CD14-positive monocyte (primary cell): ENCODE measurements around the gene CCDC40. TPM values are rescaled to one million over a fixed set of nuclear protein-coding genes. Genes with fewer than 3 reads are reported as not detected.
A peak's percentile ranks its signal among the peaks of the same experiment; 100 is the strongest.

ENCODE experiments used
- DNase-seq, 3 donors: peaks; one replicate each; pipeline ENCODE4 v3.0.0-alpha.2; 2011 to 2022
- H2AFZ ChIP-seq: 2 replicates; pipeline ENCODE4 v1.6.0; 2012; ENCODE audit warnings: mild to moderate bottlenecking, low read depth, low read length, inconsistent platforms; ENCODE audit not compliant: insufficient read depth, poor library complexity, severe bottlenecking
- H3K27ac ChIP-seq, 2 donors: 1 replicate in 1 of 2; 2 replicates in 1 of 2; pipeline ENCODE4 v1.5.1; 2012 to 2013; ENCODE audit warnings: low read length in 2 of 2, control low read depth in 1 of 2, inconsistent platforms in 1 of 2, low read depth in 1 of 2, mild to moderate bottlenecking in 1 of 2
- H3K27me3 ChIP-seq, 2 donors: one replicate each; pipeline versions ENCODE4 v1.6.0 to v1.6.1; 2011 to 2013; ENCODE audit warnings: low read length in 2 of 2; ENCODE audit not compliant: control insufficient read depth in 2 of 2, insufficient read depth in 2 of 2
- H3K36me3 ChIP-seq, 2 donors: replicated peaks in 1 of 2; 1 replicate in 1 of 2; 2 replicates in 1 of 2; pipeline versions ENCODE4 v1.5.1 to v1.6.1; 2012 to 2013; ENCODE audit warnings: low read length in 2 of 2, control low read depth in 1 of 2, inconsistent platforms in 1 of 2, mild to moderate bottlenecking in 1 of 2; ENCODE audit not compliant: insufficient read depth in 2 of 2, control insufficient read depth in 1 of 2
- H3K4me1 ChIP-seq, 2 donors: 1 replicate in 1 of 2; 2 replicates in 1 of 2; pipeline versions ENCODE4 v1.5.1 to v1.6.1; 2012 to 2013; ENCODE audit warnings: low read length in 2 of 2, control low read depth in 1 of 2, inconsistent platforms in 1 of 2, mild to moderate bottlenecking in 1 of 2, moderate library complexity in 1 of 2; ENCODE audit not compliant: insufficient read depth in 2 of 2, control insufficient read depth in 1 of 2
- H3K4me2 ChIP-seq: replicated peaks from 2 replicates; pipeline ENCODE3; 2012; ENCODE audit warnings: low read length, moderate library complexity, mild to moderate bottlenecking; ENCODE audit not compliant: poor library complexity, severe bottlenecking; ENCODE audit errors: extremely low read depth
- H3K4me3 ChIP-seq, 3 experiments: fragments of 200-600 bp in 1 of 3; sonication (generic) in 1 of 3; replicated peaks in 1 of 3; 1 replicate in 2 of 3; 2 replicates in 1 of 3; pipeline ENCODE4 v1.5.1; 2011 to 2013; ENCODE audit warnings: low read length in 3 of 3, mild to moderate bottlenecking in 3 of 3, control low read depth in 2 of 3, low read depth in 2 of 3, inconsistent platforms in 1 of 3, moderate library complexity in 1 of 3
- H3K79me2 ChIP-seq: 2 replicates; pipeline ENCODE4 v1.6.0; 2012; ENCODE audit warnings: mild to moderate bottlenecking, control low read depth, inconsistent platforms, low read length, moderate library complexity; ENCODE audit not compliant: insufficient read depth
- H3K9ac ChIP-seq: 2 replicates; pipeline ENCODE4 v1.6.0; 2017; ENCODE audit warnings: low read length, mild to moderate bottlenecking; ENCODE audit not compliant: insufficient read depth, poor library complexity, severe bottlenecking
- H3K9me3 ChIP-seq, 2 donors: replicated peaks in 1 of 2; 1 replicate in 1 of 2; 2 replicates in 1 of 2; pipeline versions ENCODE4 v1.5.1 to v1.6.1; 2012 to 2013; ENCODE audit warnings: low read length in 2 of 2, control low read depth in 1 of 2; ENCODE audit not compliant: control insufficient read depth in 1 of 2, insufficient read depth in 1 of 2
- H4K20me1 ChIP-seq: 2 replicates; pipeline ENCODE4 v1.6.0; 2012; ENCODE audit warnings: mild to moderate bottlenecking, low read length, control low read depth, moderate library complexity; ENCODE audit not compliant: insufficient read depth
- H3K27ac Mint-ChIP-seq, 7 donors: one replicate each; pipeline ENCODE4 v1.8.0; 2020; ENCODE audit warnings: mild to moderate bottlenecking in 7 of 7, mixed read lengths in 7 of 7, moderate library complexity in 6 of 7, inconsistent platforms in 2 of 7
- H3K27me3 Mint-ChIP-seq, 3 donors: one replicate each; pipeline ENCODE4 v1.8.0; 2021 to 2022; ENCODE audit warnings: low read depth in 3 of 3, mild to moderate bottlenecking in 3 of 3, mixed read lengths in 3 of 3, moderate library complexity in 3 of 3, inconsistent platforms in 1 of 3
- H3K36me3 Mint-ChIP-seq, 2 donors: one replicate each; pipeline ENCODE4 v1.8.0; 2020; ENCODE audit warnings: mixed read lengths in 2 of 2, inconsistent platforms in 1 of 2, mild to moderate bottlenecking in 1 of 2
- H3K4me1 Mint-ChIP-seq: one replicate; pipeline ENCODE4 v1.8.0; 2020; ENCODE audit warnings: mild to moderate bottlenecking, mixed read lengths
- H3K4me3 Mint-ChIP-seq, 2 donors: one replicate each; pipeline ENCODE4 v1.8.0; 2020; ENCODE audit warnings: mild to moderate bottlenecking in 2 of 2, mixed read lengths in 2 of 2, moderate library complexity in 1 of 2
- H3K9me3 Mint-ChIP-seq, 7 donors: one replicate each; pipeline ENCODE4 v1.8.0; 2020 to 2022; ENCODE audit warnings: mixed read lengths in 7 of 7, mild to moderate bottlenecking in 6 of 7, moderate library complexity in 6 of 7, inconsistent platforms in 2 of 7
- CTCF ChIP-seq: fragments of 200-600 bp; IDR thresholded peaks from one replicate; pipeline ENCODE4 v1.8.0; 2022; ENCODE audit warnings: antibody characterized with exemption, mild to moderate bottlenecking
- WGBS: methylation state at CpG from one replicate; pipeline ENCODE4 v1.1.5; 2013; ENCODE audit warnings: missing lambda C conversion rate; ENCODE audit not compliant: insufficient coverage; 5-methylcytosine and 5-hydroxymethylcytosine counted together
- intact Hi-C, 2 donors: fragments of 100-400 bp; cut with micrococcal nuclease; formaldehyde crosslinking; loops; one replicate each; pipeline versions ENCODE4 v1.15.0 to v1.15.1; 2023
- polyA plus RNA-seq, 3 donors: library from polyadenylated mRNA; depleted of rRNA in 1 of 3; unstranded in 2 of 3; stranded (reverse) in 1 of 3; fragments of 300-500 nt in 2 of 3; fragments of >200 nt in 1 of 3; fragmentation: Illumina TruSeq in 2 of 3; gene quantifications; 1 replicate in 2 of 3; 2 replicates in 1 of 3; pipeline ENCODE4 v1.2.3, GENCODE V29; 2012 to 2021

The CCDC40 gene
- polyA plus RNA-seq, 3 donors, result 0.21 to 0.27 TPM; not detected in 1

DNA sequence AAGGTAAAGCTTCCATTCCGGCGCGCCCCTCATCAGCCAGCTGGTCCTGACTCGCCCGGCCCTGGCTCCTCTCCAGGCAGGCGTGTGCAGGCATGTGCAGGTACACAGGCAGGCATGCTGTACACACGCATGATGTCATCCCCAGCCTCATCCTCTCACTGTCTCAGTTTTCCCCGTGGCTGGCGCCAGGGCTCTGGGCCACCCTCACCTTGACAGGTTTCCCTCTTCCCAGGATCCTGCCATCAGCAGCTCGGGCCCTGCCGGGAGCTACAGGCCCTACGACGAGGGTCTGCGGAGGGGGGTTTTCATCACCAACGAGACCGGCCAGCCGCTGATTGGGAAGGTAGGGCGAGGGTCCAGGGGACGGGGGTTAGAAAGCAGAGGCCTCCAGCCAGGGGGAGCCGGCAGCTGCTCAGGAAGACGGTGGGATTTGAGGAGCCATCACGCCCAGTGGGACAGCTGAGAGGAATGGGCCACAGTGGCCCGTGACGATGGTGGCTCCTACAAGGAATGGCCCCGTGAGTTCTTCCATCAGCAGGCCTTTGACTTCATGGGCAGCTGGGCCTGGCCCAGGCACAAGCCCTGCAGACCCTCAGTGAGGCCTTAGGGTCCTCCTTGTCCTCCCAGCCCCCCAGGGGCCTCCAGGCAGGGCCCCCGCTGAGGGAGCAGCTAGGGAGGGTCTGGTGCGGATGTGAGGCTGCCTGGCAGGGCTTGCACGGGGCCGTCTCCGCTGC is 73.4 kb downstream of the CCDC40 start:
- Histone ChIP-seq H3K9me3 (no peaks in the 10 kb centered on the region), H3K4me3 (no peak overlapping the region), H4K20me1 (peaks cover 7% of the 10 kb centered on the region), H3K79me2 (no peaks in the 10 kb centered on the region), H3K36me3 (peaks cover 51 to 70% of the 10 kb centered on the region in 2 donors), H3K27ac (no peak overlapping the region), H2AFZ (no peak overlapping the region), H3K9ac (no peak overlapping the region), H3K4me2 (no peak overlapping the region), H3K27me3 (no peaks in the 10 kb centered on the region), H3K4me1 (no peaks in the 10 kb centered on the region)
- H3K9me3 Mint-ChIP-seq, result peaks cover 0 to 2% (median 0%) of the 10 kb centered on the region in 7 donors
- WGBS, result 96% methylated on average over 30 of the region's 30 CpGs
- H3K36me3 Mint-ChIP-seq, result peaks cover 44 to 89% of the 10 kb centered on the region in 2 donors
- no peaks in the 10 kb centered on the region for H3K4me1 Mint-ChIP-seq
- DNase-seq, result peak in 1 of 3 donors; percentile 1
- H3K4me3 Mint-ChIP-seq, result no peak overlapping the region
- no peak for TF ChIP-seq CTCF
- H3K27me3 Mint-ChIP-seq, result no peaks in the 10 kb centered on the region
- H3K27ac Mint-ChIP-seq, result peak overlapping the region in 1 of 7 donors; percentile 61
- intact Hi-C loops, result no loop called here

- Histone ChIP-seq H3K9me3 (no peaks in the 10 kb centered on the region), H3K79me2 (no peaks in the 10 kb centered on the region), H2AFZ (no peak overlapping the region), H3K4me1 (no peaks in the 10 kb centered on the region), H3K27ac (no peak overlapping the region), H3K27me3 (no peaks in the 10 kb centered on the region), H3K4me3 (no peak overlapping the region), H3K36me3 (peaks cover 51 to 70% of the 10 kb centered on the region in 2 donors), H3K4me2 (no peak overlapping the region), H4K20me1 (peaks cover 3% of the 10 kb centered on the region), H3K9ac (no peak overlapping the region)
- Mint-ChIP-seq H3K9me3 (peaks cover 0 to 2% (median 0%) of the 10 kb centered on the region in 7 donors), H3K27ac (peak overlapping the region in 1 of 7 donors; percentile 61), H3K36me3 (peaks cover 48 to 90% of the 10 kb centered on the region in 2 donors), H3K27me3 (no peaks in the 10 kb centered on the region), H3K4me3 (no peak overlapping the region), H3K4me1 (no peaks in the 10 kb centered on the region)
- TF ChIP-seq CTCF, result no peak
- intact Hi-C loops, result no loop called here
- DNase-seq, result peak in 1 of 3 donors; percentile 1
- 85% methylated on average over 4 of the region's 9 CpGs for WGBS
These were observed 74.0 kb downstream of the CCDC40 start for GRCh38 chr17:80110447-80110812.
